Liver (tissue), 3 donors: ENCODE results near the gene LARGE1.

Experiments used
- CTCF ChIP-seq: fragments of 150-350 bp; IDR thresholded peaks from 2 replicates; pipeline ENCODE4 v1.5.1; 2017; ENCODE audit warnings: improper control_type of control experiment, low read depth, low read length; ENCODE audit not compliant: missing input control
- FOXA1 ChIP-seq: IDR thresholded peaks from 2 replicates; pipeline ENCODE4 v1.6.1; 2016; ENCODE audit warnings: antibody characterized with exemption
- JUND ChIP-seq, 2 donors: IDR thresholded peaks; 2 replicates each; pipeline ENCODE4 v1.6.1; 2016; ENCODE audit warnings: antibody characterized with exemption in 2 of 2
- NR2F2 ChIP-seq: IDR thresholded peaks from 2 replicates; pipeline ENCODE4 v1.6.1; 2016; ENCODE audit warnings: antibody characterized with exemption
- RAD21 ChIP-seq, 2 donors: IDR thresholded peaks; 2 replicates each; pipeline ENCODE4 v1.6.1; 2016; ENCODE audit warnings: antibody characterized with exemption in 2 of 2, mild to moderate bottlenecking in 2 of 2
- RXRA ChIP-seq, 2 donors: IDR thresholded peaks; 2 replicates each; pipeline ENCODE4 v1.6.1; 2017 to 2018; ENCODE audit warnings: antibody characterized with exemption in 2 of 2, mild to moderate bottlenecking in 1 of 2
- TAF1 ChIP-seq: conservative IDR thresholded peaks from 2 replicates; pipeline ENCODE4 v1.6.1; 2016; ENCODE audit warnings: antibody characterized with exemption, mild to moderate bottlenecking
- donor health status: healthy.
- donor health status: healthy.

- TF ChIP-seq CTCF (no peak), RAD21 (IDR thresholded peaks at IDR 0.05) (no peak), NR2F2 (no peak), JUND (IDR thresholded peaks at IDR 0.05) (no peak), RXRA (IDR thresholded peaks at IDR 0.05) (no peak), FOXA1 (no peak), TAF1 (no peak)
These were observed 573.3 kb downstream of the LARGE1 start for GRCh38 chr22:33347002-33347401.
